SU-DHL-6 (cell line): Measurements from ENCODE around the gene SLC25A42.

Experiments
- CTCF ChIP-seq: fragments of 200-600 bp; sonication (generic); IDR thresholded peaks from one replicate; pipeline ENCODE4 v1.5.1; 2017; ENCODE audit warnings: antibody characterized with exemption, mild to moderate bottlenecking, low read length, moderate library complexity; ENCODE audit not compliant: insufficient read depth, poor library complexity, severe bottlenecking
- EZH2phosphoT487 ChIP-seq: fragments of 200-600 bp; sonication (generic), shearing (Covaris generic); conservative IDR thresholded peaks from 2 replicates; pipeline ENCODE4 v1.6.1; 2018; ENCODE audit warnings: mild to moderate bottlenecking, antibody characterized with exemption, low read length, moderate library complexity, mixed read lengths

GRCh38 chr19:19098084-19098702, 34.4 kb downstream of the SLC25A42 start:
- TF ChIP-seq CTCF (no peak), EZH2phosphoT487 (no peak)
